Measurements from ENCODE around the gene TAF9.

Gene TAF9

GRCh38 chr5:69359699-69360098 is 9.6 kb downstream of the TAF9 start:
- Histone ChIP-seq H3K9ac (ENCODE audit: low read length) (no peak overlapping the region), H3K4me1 (ENCODE audit: low read length) (no peaks in the 10 kb centered on the region), H3K27me3 (ENCODE audit: low read depth, low read length) (no peaks in the 10 kb centered on the region), H3K27ac (ENCODE audit: low read length) (no peak overlapping the region), H3K36me3 (replicated peaks; ENCODE audit: low read depth, low read length) (peaks cover 6% of the 10 kb centered on the region), H3K4me2 (ENCODE audit: low read length) (no peak overlapping the region), H4K20me1 (ENCODE audit: insufficient read depth, low read length) (no peaks in the 10 kb centered on the region), H2AFZ (ENCODE audit: low read depth, low read length) (no peak overlapping the region), H3K4me3 (ENCODE audit: low read length) (no peak overlapping the region), H3K79me2 (ENCODE audit: low read length) (peaks cover 36% of the 10 kb centered on the region), H3K9me3 (ENCODE audit: insufficient read depth, low read length) (no peaks in the 10 kb centered on the region)
- no peak for TF ChIP-seq EZH2phosphoT487 (IDR thresholded peaks at IDR 0.05; ENCODE audit: low read depth)
- TF ChIP-seq CTCF (IDR thresholded peaks at IDR 0.05; ENCODE audit: low read depth, low read length), result no peak

GRCh38 chr5:69350664-69351063 is 18.7 kb downstream of the TAF9 start:
- Histone ChIP-seq H3K79me2 (ENCODE audit: low read length) (no peaks in the 10 kb centered on the region), H3K36me3 (replicated peaks; ENCODE audit: low read depth, low read length) (peaks cover 6% of the 10 kb centered on the region), H3K27me3 (ENCODE audit: low read depth, low read length) (no peaks in the 10 kb centered on the region), H3K4me3 (ENCODE audit: low read length) (no peak overlapping the region), H3K9me3 (ENCODE audit: insufficient read depth, low read length) (no peaks in the 10 kb centered on the region), H3K9ac (ENCODE audit: low read length) (no peak overlapping the region), H3K27ac (ENCODE audit: low read length) (no peak overlapping the region), H4K20me1 (ENCODE audit: insufficient read depth, low read length) (no peaks in the 10 kb centered on the region), H3K4me2 (ENCODE audit: low read length) (no peak overlapping the region), H3K4me1 (ENCODE audit: low read length) (no peaks in the 10 kb centered on the region), H2AFZ (ENCODE audit: low read depth, low read length) (no peak overlapping the region)
- TF ChIP-seq CTCF (IDR thresholded peaks at IDR 0.05; ENCODE audit: low read depth, low read length) (no peak), EZH2phosphoT487 (IDR thresholded peaks at IDR 0.05; ENCODE audit: low read depth) (no peak)

GRCh38 chr5:69343083-69343482 is 26.2 kb downstream of the TAF9 start:
- Histone ChIP-seq H2AFZ (ENCODE audit: low read depth, low read length) (no peak overlapping the region), H3K27me3 (ENCODE audit: low read depth, low read length) (no peaks in the 10 kb centered on the region), H3K9ac (ENCODE audit: low read length) (no peak overlapping the region), H3K9me3 (ENCODE audit: insufficient read depth, low read length) (no peaks in the 10 kb centered on the region), H3K36me3 (replicated peaks; ENCODE audit: low read depth, low read length) (no peaks in the 10 kb centered on the region), H3K4me3 (ENCODE audit: low read length) (no peak overlapping the region), H4K20me1 (ENCODE audit: insufficient read depth, low read length) (no peaks in the 10 kb centered on the region), H3K79me2 (ENCODE audit: low read length) (no peaks in the 10 kb centered on the region), H3K4me1 (ENCODE audit: low read length) (no peaks in the 10 kb centered on the region), H3K27ac (ENCODE audit: low read length) (no peak overlapping the region), H3K4me2 (ENCODE audit: low read length) (no peak overlapping the region)
- TF ChIP-seq CTCF (IDR thresholded peaks at IDR 0.05; ENCODE audit: low read depth, low read length) (no peak), EZH2phosphoT487 (IDR thresholded peaks at IDR 0.05; ENCODE audit: low read depth) (no peak)

- no peaks in the 10 kb centered on the region for H3K79me2 ChIP-seq (ENCODE audit: low read length)
- no peaks in the 10 kb centered on the region for H3K36me3 ChIP-seq (replicated peaks; ENCODE audit: low read depth, low read length)
- H3K27ac ChIP-seq (ENCODE audit: low read length), result no peak overlapping the region
- H3K4me3 ChIP-seq (ENCODE audit: low read length), result no peak overlapping the region
- H4K20me1 ChIP-seq (ENCODE audit: insufficient read depth, low read length), result no peaks in the 10 kb centered on the region
- no peak overlapping the region for H2AFZ ChIP-seq (ENCODE audit: low read depth, low read length)
- H3K4me1 ChIP-seq (ENCODE audit: low read length), result no peaks in the 10 kb centered on the region
- H3K9me3 ChIP-seq (ENCODE audit: insufficient read depth, low read length), result no peaks in the 10 kb centered on the region
- H3K27me3 ChIP-seq (ENCODE audit: low read depth, low read length), result no peaks in the 10 kb centered on the region
- H3K4me2 ChIP-seq (ENCODE audit: low read length), result no peak overlapping the region
- H3K9ac ChIP-seq (ENCODE audit: low read length), result no peak overlapping the region
- TF ChIP-seq CTCF (IDR thresholded peaks at IDR 0.05; ENCODE audit: low read depth, low read length), result no peak
- TF ChIP-seq EZH2phosphoT487 (IDR thresholded peaks at IDR 0.05; ENCODE audit: low read depth), result no peak
These were observed 27.7 kb downstream of the TAF9 start for GRCh38 chr5:69341520-69342161.
